GM18505 (cell line): ENCODE results near the gene RRP1B.
"Not testable (repeated sequence)": the region's sequence is repeated elsewhere in the genome, so short reads cannot be mapped to it uniquely, and the experiment has no call there.

Source experiments
- ATAC-seq: cut with Tn5 transposase; IDR thresholded peaks from one replicate; pipeline ENCODE4 v1.9.1; 2021; ENCODE audit not compliant: unreplicated experiment
- POLR2A ChIP-seq: IDR thresholded peaks from 4 replicates; pipeline ENCODE4 v1.6.1; 2011; ENCODE audit warnings: borderline replicate concordance; ENCODE audit not compliant: insufficient read depth, insufficient read length; ENCODE audit errors: extremely low read depth

RRP1B gene

DNA sequence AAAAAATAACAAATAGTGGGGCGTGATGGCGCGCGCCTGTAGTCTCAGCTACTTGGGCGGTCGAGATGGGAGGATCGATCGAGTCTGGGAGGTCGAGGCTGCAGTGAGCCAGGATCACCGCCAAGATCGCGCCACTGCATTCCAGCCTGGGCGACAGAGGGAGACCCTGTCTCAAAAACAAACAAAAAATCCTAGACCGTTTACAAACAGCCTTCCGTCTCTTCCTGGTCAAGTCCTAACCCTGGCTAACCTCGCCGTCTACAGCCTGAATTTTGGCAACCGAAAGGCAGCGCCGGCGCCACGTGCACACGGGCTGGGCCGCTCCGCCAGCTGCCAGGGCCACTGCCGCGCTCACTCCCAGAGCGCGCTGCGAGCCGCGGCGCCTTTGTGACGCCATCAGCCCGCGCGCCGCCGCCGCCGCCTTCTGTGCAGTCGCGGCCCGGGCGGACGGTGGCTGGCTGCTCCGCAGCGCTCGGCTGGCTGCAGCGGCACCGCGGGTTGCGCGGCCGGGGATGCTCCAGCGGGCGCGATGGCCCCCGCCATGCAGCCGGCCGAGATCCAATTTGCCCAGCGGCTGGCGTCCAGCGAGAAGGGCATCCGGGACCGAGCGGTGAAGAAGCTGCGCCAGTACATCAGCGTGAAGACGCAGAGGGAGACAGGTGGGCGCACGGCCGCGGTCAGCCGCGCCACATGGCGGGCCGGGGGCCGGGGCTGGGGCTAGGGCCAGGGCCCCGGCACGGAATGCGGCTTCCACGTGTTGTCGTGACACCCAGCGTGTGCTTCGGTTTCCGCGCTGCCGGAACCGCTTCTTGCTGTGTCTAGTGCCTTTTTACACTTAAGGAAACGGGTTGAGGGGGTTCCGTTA, at the start of gene RRP1B, which contains the start of gene HSF2BP:
TSS of gene RRP1B (plus strand) at position 425 of the 865 bp plus-strand sequence. CDS start at position 530, 105 bp downstream.
TSS of gene HSF2BP (minus strand) at position 353 of the 865 bp plus-strand sequence. CDS start 1,392 bp downstream, outside the sequence.
- ATAC-seq: peak; percentile 75

GRCh38 chr21:43611598-43612369, 47.6 kb upstream of the RRP1B start:
- no peak for ATAC-seq
- TF ChIP-seq POLR2A: no peak

More for the DNA sequence above, at the start of gene RRP1B, which contains the start of gene HSF2BP:
- TF ChIP-seq POLR2A: peak; percentile 84

- no peak for TF ChIP-seq POLR2A
- no peak for ATAC-seq
These were observed 45.4 kb upstream of the RRP1B start for GRCh38 chr21:43613755-43614638.

- TF ChIP-seq POLR2A: no peak
- ATAC-seq: no peak
These were observed 44.5 kb upstream of the RRP1B start for GRCh38 chr21:43614839-43615238.

- ATAC-seq: not testable (repeated sequence)
These were observed 42.5 kb upstream of the RRP1B start for GRCh38 chr21:43616861-43617260.

DNA sequence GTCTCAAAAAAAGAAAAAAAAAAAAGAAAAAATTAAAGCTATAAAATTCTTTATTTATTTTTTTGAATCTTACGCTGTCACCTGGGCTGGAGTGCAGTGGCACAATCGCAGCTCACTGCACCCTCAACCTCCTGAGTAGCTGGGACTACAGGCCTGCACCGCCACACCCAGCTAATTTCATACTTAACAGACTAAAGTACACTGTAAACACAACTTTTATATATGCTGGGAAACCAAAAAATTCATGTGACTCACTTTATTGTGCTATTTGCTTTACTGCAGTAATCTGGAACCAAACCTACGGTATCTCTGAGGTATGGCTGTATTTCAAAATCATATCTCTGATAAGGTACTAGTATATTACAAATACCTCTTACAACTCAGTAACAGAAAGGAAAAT, 40.4 kb upstream of the RRP1B start:
- TF ChIP-seq POLR2A: no peak
- no peak for ATAC-seq

DNA sequence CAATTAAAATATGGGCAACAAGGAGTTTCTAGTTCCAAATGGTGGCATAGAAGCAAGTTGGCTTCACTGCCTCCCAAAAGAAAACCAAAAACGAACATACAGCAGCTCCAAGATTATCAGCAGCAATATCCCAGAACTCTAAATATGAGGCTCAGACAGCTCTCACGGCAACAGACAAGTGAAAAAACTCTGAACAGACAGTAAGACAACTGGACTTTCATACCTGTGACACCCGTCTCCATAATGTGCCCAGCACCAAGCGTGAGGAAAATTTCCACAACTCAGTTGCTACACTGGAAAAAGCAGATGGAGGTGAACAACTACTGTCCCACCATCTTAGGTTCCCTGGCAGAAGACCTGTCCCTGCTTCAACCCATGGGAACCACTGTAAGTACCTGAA, 40.0 kb upstream of the RRP1B start:
- no peak for TF ChIP-seq POLR2A
- no peak for ATAC-seq

GRCh38 chr21:43619856-43620255, 39.5 kb upstream of the RRP1B start:
- ATAC-seq: no peak

DNA sequence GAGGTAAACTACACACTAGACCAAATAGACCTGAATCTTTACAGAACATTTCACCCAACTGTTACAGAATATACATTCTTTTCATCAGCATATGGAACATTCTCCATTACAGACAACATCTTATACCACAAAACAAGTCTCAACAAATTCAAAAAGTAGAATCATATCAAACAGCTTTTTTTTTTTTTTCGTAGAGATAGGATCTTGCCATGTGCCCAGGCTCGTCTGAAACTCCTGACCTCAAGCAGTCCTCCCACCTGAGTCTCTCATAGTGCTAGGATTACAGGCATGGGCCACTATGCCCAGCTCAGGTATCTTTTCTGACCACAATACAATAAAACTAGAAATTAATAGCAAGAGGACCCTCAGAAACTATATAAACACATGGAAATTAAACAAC, 36.6 kb upstream of the RRP1B start:
- no peak for TF ChIP-seq POLR2A
- no peak for ATAC-seq

More at GRCh38 chr21:43619856-43620255, 39.5 kb upstream of the RRP1B start:
- no peak for TF ChIP-seq POLR2A

- ATAC-seq: no peak
- TF ChIP-seq POLR2A: no peak
These were observed 35.8 kb upstream of the RRP1B start for GRCh38 chr21:43623588-43623987.

GRCh38 chr21:43624339-43624738, 35.0 kb upstream of the RRP1B start:
- TF ChIP-seq POLR2A: no peak
- ATAC-seq: no peak

DNA sequence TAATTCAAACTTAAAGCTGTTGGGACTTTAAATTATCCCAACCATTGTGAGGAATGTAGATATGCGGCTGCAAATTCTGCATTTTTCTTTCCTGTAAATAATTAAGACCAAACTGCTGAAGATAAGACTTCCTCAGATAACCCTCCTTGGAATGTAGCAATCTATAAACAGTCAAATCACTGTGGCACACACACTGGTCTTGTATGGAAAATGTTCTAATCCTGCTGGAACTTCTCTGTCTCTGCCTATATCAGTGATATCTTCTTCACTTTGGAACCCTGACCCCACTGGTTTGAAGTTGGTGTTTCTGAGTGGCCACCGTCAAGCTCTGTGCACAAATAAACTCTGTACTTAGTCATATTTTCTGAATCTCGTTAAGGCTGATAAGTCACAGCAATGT, 33.0 kb upstream of the RRP1B start:
- no peak for ATAC-seq
- no peak for TF ChIP-seq POLR2A

DNA sequence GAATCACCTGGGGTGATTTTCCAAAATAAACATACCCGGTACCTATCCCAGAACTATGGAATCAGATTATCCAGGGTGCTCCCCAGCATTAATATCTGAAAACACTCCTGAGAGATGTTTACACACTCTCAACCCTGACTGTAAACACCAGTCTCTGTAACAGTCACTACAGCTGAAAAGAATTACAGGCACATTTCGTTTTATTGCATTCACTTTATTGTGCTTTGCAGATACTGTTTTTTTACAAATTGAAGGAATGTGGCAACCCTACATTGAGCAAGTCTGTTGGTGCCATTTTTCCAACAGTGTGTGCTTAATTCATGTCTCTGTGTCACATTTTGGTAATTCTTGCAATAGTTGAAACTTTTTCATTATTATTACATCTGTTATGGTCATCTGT, 31.8 kb upstream of the RRP1B start:
- ATAC-seq: no peak
- TF ChIP-seq POLR2A: no peak
